ENCODE data around the gene KAZN. TPM values are rescaled to one million over a fixed set of nuclear protein-coding genes. Genes with fewer than 3 reads are reported as not detected.

The KAZN gene
- total and polyA plus RNA-seq, 2 of the 8 experiments (the other 6 are each of a cell fraction or from before 2014, with no cell fraction given) = 3.7 to 11.8 TPM

DNA sequence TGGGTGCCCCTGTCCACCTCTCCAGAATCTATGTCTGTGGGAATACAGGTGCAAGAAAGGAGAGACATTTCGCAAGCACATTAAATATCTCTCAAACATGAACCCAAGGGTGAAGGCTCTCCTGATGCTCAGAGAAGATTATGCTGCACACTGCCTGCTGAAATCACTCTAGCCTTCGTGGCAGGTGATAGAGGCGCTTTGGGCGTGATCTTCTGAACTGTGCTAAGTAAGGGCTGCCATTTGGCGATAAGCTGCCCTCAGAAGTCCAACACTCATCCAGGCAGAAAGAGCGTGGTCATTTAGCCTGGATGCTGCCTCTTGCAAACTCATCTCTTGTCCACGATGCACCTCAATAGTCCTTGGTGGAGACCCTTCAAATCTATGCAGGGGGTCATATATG is 241.9 kb downstream of the KAZN start:
- no peaks in the 10 kb centered on the region for H3K36me3 ChIP-seq (ENCODE audit: control insufficient read depth in 2 of 4, insufficient read depth in 4 of 4, low read length in 3 of 4)
- H3K79me2 ChIP-seq (ENCODE audit: control insufficient read depth in 1 of 2, insufficient read depth in 2 of 2, low read length in 2 of 2) = 0 out of 4 replicates have a peak, but pooled peaks cover 0 to 3% of the 10 kb centered on the region in 2 experiments
- H3K79me1 ChIP-seq (ENCODE audit: low read depth, low read length) = no peaks in the 10 kb centered on the region
- no peak overlapping the region for H4K91ac ChIP-seq (replicated peaks; ENCODE audit: insufficient read length, low read length)
- no peak overlapping the region for H2BK120ac ChIP-seq (replicated peaks; ENCODE audit: low read depth, low read length)
- DNase-seq (ENCODE audit: low read depth in 1 of 2, low spot score in 2 of 2) (no peak), FAIRE-seq (no peak)
- H2BK5ac ChIP-seq (ENCODE audit: low read depth, low read length) = no peak overlapping the region
- no peak overlapping the region for H3K4me3 ChIP-seq (ENCODE audit: extremely low read depth in 1 of 4, insufficient read depth in 2 of 4, low read depth in 3 of 4, low read length in 4 of 4)
- no peak overlapping the region for H2BK12ac ChIP-seq (ENCODE audit: low read depth, low read length)
- H3K14ac ChIP-seq (ENCODE audit: insufficient read length) = no peak overlapping the region
- POLR2A ChIA-PET (ENCODE audit: partially characterized antibody) = no interaction called here
- no peak overlapping the region for H3K56ac ChIP-seq (replicated peaks; ENCODE audit: insufficient read length, low read depth, low read length)
- H3K23me2 ChIP-seq (ENCODE audit: low read depth, low read length) = peaks cover 7% of the 10 kb centered on the region; the same call in 1 of the 2 replicates
- CTCF ChIA-PET (ENCODE audit: partially characterized antibody) = interaction anchor here (1.1 to 1.5 kb wide), 2 partner anchors 9 to 100 kb away, joined by 3 to 4 read pairs; no protein-coding TSS in a partner anchor
- no peak overlapping the region for H4K5ac ChIP-seq (ENCODE audit: insufficient read length, low read depth, low read length)
- H3K4me2 ChIP-seq (ENCODE audit: insufficient read depth in 1 of 2, low read depth in 2 of 2, low read length in 2 of 2) = no peak overlapping the region
- no peak overlapping the region for H3K4ac ChIP-seq (replicated peaks; ENCODE audit: insufficient read length, low read depth, low read length)
- H4K8ac ChIP-seq (ENCODE audit: extremely low read depth, insufficient read depth, low read length) = no peak overlapping the region
- no peak overlapping the region for H3K23ac ChIP-seq (ENCODE audit: insufficient read length)
- 94% methylated on average over 7 of the region's 7 CpGs; no CpG with 5 or more reads in 1 of the 2 experiments for WGBS, 2 experiments (ENCODE audit: extremely low coverage in 1 of 2, insufficient coverage in 1 of 2, insufficient read length in 1 of 2, insufficient replicate concordance in 2 of 2, low coverage in 1 of 2, low lambda C conversion rate in 2 of 2, missing lambda C conversion rate in 1 of 2)
- H3K27ac ChIP-seq (ENCODE audit: low read depth, low read length) = no peak overlapping the region
- H3K27me3 ChIP-seq (replicated peaks in 1 of 4; ENCODE audit: control insufficient read depth in 3 of 4, extremely low read depth in 1 of 4, insufficient read depth in 3 of 4, low read length in 3 of 4) = no peaks in the 10 kb centered on the region
- no peak overlapping the region for H3K9ac ChIP-seq (replicated peaks in 1 of 4; ENCODE audit: extremely low read depth in 1 of 4, low read depth in 3 of 4, low read length in 3 of 4)
- no peak overlapping the region for H2BK15ac ChIP-seq (ENCODE audit: low read length)
- no peaks in the 10 kb centered on the region for H4K20me1 ChIP-seq (replicated peaks in 1 of 2; ENCODE audit: control insufficient read depth in 1 of 2, insufficient read depth in 2 of 2, low read length in 2 of 2)
- no peak overlapping the region for H2AFZ ChIP-seq (ENCODE audit: low read length)
- no peak overlapping the region for H3K18ac ChIP-seq (ENCODE audit: extremely low read depth, low read length)
- no peak overlapping the region for H2AK5ac ChIP-seq (ENCODE audit: low read depth, low read length)
- no peak for TF ChIP-seq SP1 (IDR thresholded peaks at IDR 0.05; ENCODE audit: low read depth, low read length)
- TF ChIP-seq JUND (IDR thresholded peaks at IDR 0.05; ENCODE audit: low read length) = no peak
- TF ChIP-seq ZNF274 (IDR thresholded peaks at IDR 0.05; ENCODE audit: borderline replicate concordance, extremely low read depth, low read length) = no peak
- TF ChIP-seq HDAC6 (IDR thresholded peaks at IDR 0.05; ENCODE audit: low read depth, low read length) = no peak
- no peak for TF ChIP-seq NRF1 (IDR thresholded peaks at IDR 0.05; ENCODE audit: low read depth, low read length)
- H3K4me1 ChIP-seq (replicated peaks in 1 of 4; ENCODE audit: control insufficient read depth in 3 of 4, insufficient read depth in 4 of 4, low read length in 3 of 4) = peaks cover 0 to 5% (median 0%) of the 10 kb centered on the region in 4 experiments; a peak in 1 of 7 replicates
- H3K9me3 ChIP-seq (ENCODE audit: insufficient read depth in 2 of 2, low read depth in 1 of 2, low read length in 1 of 2) = peaks cover 10 to 13% of the 10 kb centered on the region in 2 experiments
- H2BK20ac ChIP-seq (ENCODE audit: low read length) = no peak overlapping the region
